T47D (cell line): Measurements from ENCODE around the gene ADGRL3.

Experiments used
- DNase-seq, 2 experiments: peaks; one replicate each; pipeline versions ENCODE4 v3.0.0 to v3.0.0-alpha.2; 2011 to 2012; ENCODE audit warnings: low read depth in 1 of 2, low spot score in 1 of 2
- JUND ChIP-seq: IDR thresholded peaks from 2 replicates; pipeline ENCODE4 v1.6.1; 2012; ENCODE audit warnings: low read depth
- in situ Hi-C: cut with HindIII; loops from 2 replicates; pipeline ENCODE4 v1.10.0; 2016; ENCODE audit warnings: low sequenced_read_pairs, low pct_unique_long_range_greater_than_20kb

Gene ADGRL3

GRCh38 chr4:61853041-61853440, 652.9 kb downstream of the ADGRL3 start:
- no peak for TF ChIP-seq JUND
- DNase-seq: no peak
- in situ Hi-C loops: no loop called here

DNA sequence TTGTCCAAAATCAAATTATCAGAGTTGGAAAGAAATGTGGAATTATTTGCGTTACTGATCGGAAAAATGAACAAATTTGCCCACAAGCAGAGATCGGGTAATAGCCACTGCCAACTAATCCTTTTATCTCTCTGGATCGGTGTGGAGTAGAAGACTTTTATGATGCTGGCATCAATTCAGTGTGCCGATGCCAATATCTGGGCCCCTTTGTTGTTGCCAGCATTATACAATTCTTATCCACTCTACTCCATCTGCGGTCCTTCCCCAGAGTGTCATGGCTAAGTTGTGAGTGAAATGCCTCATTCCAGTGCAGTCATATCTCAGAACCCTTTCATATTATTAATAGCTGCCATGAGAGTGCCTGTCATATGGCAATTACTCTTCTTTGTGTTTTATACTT, 660.2 kb downstream of the ADGRL3 start:
- in situ Hi-C loops: no loop called here

DNA sequence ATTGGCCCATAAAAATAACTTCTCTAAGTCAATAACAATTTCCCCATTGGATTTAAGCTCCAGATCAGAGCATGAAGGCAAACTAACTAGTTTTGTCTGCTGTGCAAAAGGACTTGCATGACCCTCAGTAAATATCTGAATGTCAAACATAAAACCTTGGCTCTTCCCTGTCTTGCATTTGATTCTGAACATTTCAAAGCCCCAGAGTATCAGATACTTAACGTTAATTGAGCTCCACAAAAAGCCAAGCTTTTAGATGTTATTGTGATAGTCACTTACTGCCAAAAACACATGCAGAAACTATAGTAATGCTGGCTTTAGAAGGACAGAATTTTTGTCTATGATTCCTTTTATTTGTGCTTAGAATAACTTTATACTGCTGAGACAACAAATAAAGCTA, 664.2 kb downstream of the ADGRL3 start:
- no peak for TF ChIP-seq JUND
- DNase-seq: no peak
- in situ Hi-C loops: no loop called here

More for the DNA sequence above, 660.2 kb downstream of the ADGRL3 start:
- no peak for DNase-seq
- TF ChIP-seq JUND: no peak

- no peak for DNase-seq
- in situ Hi-C loops: no loop called here
- no peak for TF ChIP-seq JUND
These were observed 666.4 kb downstream of the ADGRL3 start for GRCh38 chr4:61866378-61867030.

GRCh38 chr4:61872983-61873382, 672.9 kb downstream of the ADGRL3 start:
- no peak for TF ChIP-seq JUND
- in situ Hi-C loops: no loop called here
- DNase-seq: no peak

DNA sequence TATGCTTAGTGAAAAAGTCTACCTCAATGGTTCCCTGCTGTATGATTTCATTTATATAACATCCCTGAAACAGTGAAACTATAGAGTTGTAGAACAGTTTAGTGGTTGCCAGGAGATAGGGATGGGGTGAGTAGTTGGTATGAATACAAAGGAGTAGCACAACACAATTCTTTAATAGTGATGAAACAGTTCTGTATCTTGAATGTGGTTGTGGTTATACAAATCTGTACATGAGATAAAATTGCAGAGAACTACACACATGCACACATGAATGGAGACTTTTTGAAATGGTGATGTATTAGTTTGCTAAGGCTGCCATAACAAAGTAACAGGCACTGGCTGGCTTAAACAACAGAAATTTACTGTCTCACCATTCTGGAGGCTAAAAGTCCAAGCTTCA, 677.1 kb downstream of the ADGRL3 start:
- no peak for DNase-seq
- TF ChIP-seq JUND: no peak
- in situ Hi-C loops: no loop called here

- DNase-seq: no peak
- TF ChIP-seq JUND: no peak
- in situ Hi-C loops: no loop called here
These were observed 677.8 kb downstream of the ADGRL3 start for GRCh38 chr4:61877893-61878292.

- in situ Hi-C loops: no loop called here
- TF ChIP-seq JUND: no peak
- DNase-seq: no peak
These were observed 682.3 kb downstream of the ADGRL3 start for GRCh38 chr4:61882381-61882780.

- no peak for TF ChIP-seq JUND
- DNase-seq: no peak
- in situ Hi-C loops: no loop called here
These were observed 686.0 kb downstream of the ADGRL3 start for GRCh38 chr4:61886131-61886530.

GRCh38 chr4:61889117-61889516, 689.0 kb downstream of the ADGRL3 start:
- TF ChIP-seq JUND: no peak
- DNase-seq: no peak
- in situ Hi-C loops: no loop called here

DNA sequence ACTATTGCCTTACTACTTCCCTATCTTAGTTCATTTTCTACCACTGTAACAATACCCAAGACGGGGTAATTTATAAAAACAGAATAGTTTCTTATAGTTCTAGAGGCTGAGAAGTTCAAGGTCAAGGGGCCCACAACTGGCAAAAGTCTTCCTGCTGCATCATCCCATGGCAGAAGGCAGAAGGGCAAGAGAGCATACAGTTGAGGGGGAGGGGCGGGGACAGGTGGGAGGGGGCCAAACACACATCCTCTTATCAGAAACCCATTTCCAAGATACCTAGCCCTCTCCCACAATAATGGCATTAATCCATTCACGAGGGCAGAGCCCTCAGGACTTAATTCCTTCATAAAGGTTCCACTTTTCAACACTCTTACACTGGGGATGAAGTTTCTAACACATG, 690.2 kb downstream of the ADGRL3 start:
- DNase-seq: no peak
- no peak for TF ChIP-seq JUND
- in situ Hi-C loops: no loop called here

GRCh38 chr4:61891953-61892352, 691.8 kb downstream of the ADGRL3 start:
- in situ Hi-C loops: no loop called here
- DNase-seq: no peak
- TF ChIP-seq JUND: no peak

DNA sequence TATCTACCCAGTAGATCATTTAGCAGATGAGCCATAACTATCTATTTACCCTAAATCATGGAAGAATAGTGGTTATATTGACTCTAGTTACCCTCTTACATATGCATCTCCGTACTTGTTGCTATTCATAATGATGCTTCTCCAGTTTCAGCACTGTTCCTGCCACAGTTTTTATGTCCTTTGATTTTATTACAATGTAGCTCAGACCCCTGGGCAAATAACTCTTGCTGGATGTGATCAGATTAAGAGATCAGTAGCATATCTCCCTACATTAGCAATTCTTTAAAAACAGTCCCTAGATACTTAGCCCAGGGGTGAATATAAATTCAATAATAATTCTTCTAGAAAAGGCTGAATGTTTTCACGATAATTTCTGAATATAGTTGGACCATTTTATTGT, 696.5 kb downstream of the ADGRL3 start:
- in situ Hi-C loops: no loop called here
- no peak for TF ChIP-seq JUND

GRCh38 chr4:61909031-61909430, 708.9 kb downstream of the ADGRL3 start:
- in situ Hi-C loops: no loop called here

More for the DNA sequence above, 696.5 kb downstream of the ADGRL3 start:
- no peak for DNase-seq

GRCh38 chr4:61911313-61911756, 711.2 kb downstream of the ADGRL3 start:
- no peak for DNase-seq
- TF ChIP-seq JUND: no peak
- in situ Hi-C loops: no loop called here

More at GRCh38 chr4:61909031-61909430, 708.9 kb downstream of the ADGRL3 start:
- no peak for TF ChIP-seq JUND
- no peak for DNase-seq
